GM19238 (cell line): Measurements from ENCODE around the gene EFCAB9.

Source experiments
- DNase-seq: peaks from one replicate; pipeline ENCODE4 v3.0.0; 2011; ENCODE audit warnings: low spot score; ENCODE audit not compliant: insufficient read length

Gene EFCAB9

GRCh38 chr5:172165465-172165864 lies 28.5 kb upstream of the EFCAB9 start:
- no peak for DNase-seq

- no peak for DNase-seq
Observed at GRCh38 chr5:172166030-172166826, 27.7 kb upstream of the EFCAB9 start.

GRCh38 chr5:172167895-172168294 lies 26.1 kb upstream of the EFCAB9 start:
- DNase-seq = no peak

- no peak for DNase-seq
Observed at GRCh38 chr5:172168311-172168710, 25.7 kb upstream of the EFCAB9 start.

DNA sequence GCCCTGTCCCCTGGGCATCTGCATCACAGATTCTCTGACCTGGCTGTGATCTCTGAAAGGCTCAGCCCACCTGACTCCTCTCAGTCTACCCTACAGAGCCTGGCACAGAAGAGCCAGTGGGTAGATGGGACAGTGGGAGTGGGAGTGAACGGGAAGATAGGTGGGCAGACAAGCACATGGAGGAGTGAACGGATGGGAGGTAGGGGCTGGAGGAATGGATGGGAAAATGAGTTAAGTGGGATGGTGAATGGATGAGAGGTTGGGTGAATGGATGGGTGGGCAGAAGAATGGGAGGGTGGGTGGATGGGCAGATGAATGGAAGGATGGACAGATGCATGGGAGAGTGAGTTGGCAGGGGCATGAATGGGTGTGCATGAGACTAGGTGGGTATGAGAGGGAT lies 24.8 kb upstream of the EFCAB9 start:
- DNase-seq = no peak

DNA sequence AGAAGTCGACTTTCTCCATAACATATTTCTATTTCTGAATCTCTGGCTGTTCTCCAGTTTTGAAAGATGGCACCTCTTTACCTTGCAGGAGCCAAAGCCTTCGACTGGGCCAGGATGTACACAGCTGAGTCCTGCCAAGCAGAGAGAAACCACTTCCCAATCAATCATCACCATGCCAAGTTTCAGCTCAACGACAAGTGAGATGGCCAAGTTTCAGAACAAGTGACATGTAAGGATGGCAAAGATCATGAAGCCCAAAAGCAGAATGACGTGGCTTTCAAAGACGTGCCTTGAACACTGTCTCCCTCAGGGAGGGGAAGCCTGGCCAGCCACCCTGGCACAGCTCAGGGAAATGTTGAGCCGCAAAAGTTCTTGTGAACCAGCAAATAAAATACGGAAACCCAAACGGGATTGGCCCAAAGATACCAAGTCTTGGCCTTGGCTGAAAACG lies 23.7 kb upstream of the EFCAB9 start:
- no peak for DNase-seq

DNA sequence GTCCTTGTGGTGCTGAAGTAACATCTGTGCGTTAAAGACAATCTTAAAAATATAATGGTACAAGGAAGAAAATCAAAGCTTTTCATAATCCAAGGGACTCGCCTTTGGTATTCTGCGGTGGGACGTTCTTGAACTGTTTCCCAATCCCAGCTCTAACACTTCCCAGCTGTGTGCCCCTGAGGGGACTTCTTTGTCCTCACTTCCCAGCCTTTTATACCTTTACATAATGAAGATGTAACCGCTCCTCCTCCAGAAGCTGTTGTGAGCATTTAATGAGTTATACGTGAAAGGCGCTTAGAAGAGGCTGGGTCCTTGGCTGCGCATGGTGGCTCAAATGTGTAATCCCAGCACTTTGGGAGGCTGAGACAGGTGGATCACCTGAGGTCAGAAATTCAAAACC lies 22.9 kb upstream of the EFCAB9 start:
- DNase-seq = no peak

DNA sequence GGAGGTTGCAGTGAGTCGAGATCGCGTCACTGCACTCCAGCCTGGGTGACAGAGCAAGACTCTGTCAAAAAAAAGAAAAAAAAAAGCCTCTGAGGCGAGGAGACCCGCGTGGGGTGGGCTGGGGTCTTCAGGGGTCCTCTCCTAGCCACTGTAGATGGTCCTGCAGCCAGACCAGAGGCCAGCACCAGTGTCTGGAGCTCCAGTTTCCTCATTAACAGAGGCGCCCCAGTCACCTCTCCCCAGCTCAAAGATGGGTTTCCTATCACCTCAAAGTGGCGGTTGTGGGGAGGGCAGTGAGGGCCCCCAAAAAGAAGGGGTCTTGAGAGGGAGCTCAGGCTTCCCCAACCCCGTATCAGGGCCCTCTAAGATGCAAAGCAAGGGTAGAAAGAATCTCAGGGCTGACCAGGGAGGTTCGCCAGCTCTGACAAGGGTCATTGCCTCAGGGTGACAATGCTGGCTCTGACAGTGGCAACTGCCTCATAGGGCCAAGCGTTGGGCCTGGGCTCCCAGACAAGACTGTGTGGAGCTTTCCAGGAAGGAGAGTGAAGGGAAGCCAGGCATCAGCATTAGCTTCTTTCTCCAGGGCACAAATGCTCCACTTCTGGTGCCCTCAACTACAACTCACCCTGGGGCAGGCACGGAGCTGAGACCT lies 20.9 kb upstream of the EFCAB9 start:
- no peak for DNase-seq

DNA sequence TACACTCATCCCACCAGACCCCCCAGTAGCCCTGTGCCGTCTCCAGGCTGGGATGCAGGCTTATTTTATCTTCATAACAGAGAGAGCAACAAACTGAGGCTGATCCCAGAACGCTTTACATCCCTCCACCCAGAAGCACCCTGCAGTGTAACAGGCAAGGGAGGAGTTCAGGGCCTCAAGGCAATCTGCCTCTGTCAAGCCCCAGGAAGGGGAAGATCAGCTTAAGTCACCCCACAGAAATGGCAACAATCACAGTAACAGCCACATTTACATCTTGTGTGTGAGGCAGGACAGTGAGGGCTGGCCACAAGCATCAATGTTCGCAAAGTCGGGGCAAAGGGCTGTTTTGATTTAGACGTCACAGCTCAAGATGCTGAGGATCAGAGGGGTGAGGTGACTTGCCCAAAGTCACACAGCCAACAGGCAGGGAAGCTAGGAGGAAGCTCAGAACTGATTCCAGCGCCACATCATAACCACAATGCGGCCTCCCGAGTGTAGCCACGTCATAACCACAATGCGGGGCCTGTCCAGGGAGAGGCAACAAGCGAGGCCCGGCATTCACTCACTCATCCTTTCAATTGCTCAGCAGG lies 20.3 kb upstream of the EFCAB9 start:
- DNase-seq = no peak

GRCh38 chr5:172175263-172175719 lies 18.7 kb upstream of the EFCAB9 start:
- DNase-seq = peak; percentile 74

- no peak for DNase-seq
Observed at GRCh38 chr5:172177176-172177575, 16.8 kb upstream of the EFCAB9 start.

- DNase-seq = no peak
Observed at GRCh38 chr5:172178301-172178987, 15.5 kb upstream of the EFCAB9 start.

GRCh38 chr5:172178991-172179989 lies 14.7 kb upstream of the EFCAB9 start:
- DNase-seq = peak; percentile 63

- DNase-seq = no peak
Observed at GRCh38 chr5:172180936-172181335, 13.0 kb upstream of the EFCAB9 start.

DNA sequence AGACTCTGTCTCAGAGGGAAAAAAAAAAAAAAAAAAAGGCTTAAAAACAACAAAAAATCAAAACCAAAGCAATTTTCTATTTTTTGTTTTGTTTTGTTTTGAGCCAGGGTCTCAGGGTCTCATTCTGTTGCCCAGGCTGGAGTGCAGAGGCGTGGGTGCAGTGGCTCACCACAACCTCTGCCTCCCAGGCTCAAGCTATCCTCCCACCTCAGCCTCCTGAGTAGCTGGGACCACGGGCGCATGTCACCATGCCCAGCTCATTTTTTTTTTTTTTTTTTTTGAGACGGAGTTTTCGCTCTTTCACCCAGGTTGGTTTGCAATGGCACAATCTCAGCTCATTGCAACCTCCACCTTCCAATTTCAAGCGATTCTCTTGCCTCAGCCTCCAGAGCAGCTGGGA lies 11.7 kb upstream of the EFCAB9 start:
- no peak for DNase-seq

DNA sequence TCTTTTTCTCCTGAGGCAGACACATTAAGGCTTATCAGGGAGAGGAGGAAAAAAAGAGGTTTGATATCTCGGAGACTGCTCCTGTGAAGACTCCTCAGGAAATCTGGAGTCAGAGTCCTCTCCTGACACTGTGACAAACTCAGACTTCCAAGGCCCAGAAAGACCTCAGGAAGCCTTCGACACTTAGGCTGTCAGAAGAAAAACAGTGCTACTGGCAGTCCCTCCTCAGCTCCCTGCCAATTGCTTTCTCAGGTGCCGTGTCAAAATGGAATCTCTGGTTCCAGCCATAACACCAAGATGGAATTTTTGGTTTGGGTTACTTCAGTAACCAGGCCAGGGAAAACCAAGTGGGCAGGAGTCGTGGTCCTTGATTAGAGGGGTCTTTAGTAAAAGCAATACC lies 10.1 kb upstream of the EFCAB9 start:
- no peak for DNase-seq

- no peak for DNase-seq
Observed at GRCh38 chr5:172185096-172185461, 8.9 kb upstream of the EFCAB9 start.

DNA sequence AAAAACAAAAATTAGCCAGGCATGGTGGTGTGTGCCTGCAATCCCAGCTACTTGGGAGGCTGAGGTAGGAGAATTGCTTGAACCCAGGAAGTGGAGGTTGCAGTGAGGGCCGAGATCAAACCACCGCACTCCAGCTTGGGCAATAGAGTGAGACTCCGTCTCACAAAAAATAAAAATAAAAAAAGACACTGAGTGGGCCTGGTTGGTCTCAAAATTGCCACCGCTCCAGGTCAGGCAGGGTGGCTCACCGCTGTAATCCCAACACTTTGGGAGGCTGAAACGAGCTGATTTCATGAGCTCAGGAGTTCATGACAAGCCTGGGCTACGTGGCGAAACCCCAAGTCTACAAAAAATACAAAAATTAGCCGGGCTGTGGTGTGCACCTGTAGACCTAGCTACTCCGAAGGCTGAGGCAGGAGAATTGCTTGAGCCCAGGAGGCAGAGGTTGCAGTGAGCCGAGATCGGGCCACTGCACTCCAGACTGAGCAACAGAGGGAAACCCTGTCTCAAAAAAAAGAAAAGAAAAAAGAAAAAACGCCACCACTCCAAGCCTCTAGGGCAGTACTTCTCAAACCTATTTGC lies 7.8 kb upstream of the EFCAB9 start:
- no peak for DNase-seq

DNA sequence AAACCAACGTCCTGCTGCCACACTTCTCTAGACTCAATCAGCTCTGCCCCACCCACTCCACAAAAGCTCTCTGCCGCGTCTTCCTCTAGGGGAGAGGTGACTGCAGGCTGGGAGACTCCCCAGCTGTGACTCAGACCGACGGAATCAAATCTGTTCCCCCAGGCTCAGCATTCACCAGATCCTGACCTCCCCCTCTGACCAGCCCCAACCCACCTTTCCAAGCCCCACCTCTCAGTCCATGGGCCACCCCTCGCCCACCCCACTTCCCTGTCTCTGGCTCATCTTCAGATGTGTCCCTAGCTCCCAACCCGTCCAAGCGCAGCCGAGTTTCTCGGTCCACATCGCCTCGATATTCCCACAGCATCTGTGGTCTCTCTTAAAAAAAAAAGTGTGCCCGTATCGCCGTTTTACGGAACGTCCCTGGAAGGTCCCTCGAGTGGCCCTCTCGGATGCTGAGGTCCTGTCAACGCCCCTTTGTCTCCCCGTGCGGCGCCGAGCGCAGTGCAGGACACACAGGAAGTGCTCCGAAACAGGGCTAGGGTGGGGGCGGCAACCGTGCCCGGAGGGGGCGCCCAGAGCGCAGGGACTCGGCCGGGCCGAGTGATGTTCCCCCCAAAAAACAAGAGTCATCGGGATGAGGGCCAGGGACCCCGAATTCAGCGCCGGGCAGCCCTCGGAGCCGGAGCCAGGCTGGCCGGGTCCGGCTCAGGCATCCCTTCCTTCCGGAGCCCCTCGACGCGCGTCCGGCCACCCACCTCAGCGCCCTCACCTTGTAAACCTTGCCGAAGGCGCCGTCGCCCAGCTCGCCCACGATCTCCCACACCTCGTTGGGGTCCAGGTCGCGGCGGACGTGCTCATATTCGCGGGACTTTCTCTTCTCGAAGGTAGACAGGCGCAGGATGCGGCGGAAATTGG lies 6.6 kb upstream of the EFCAB9 start:
- DNase-seq = no peak
